Endothelial cell of umbilical vein (primary cell): ENCODE measurements around the gene VWA5A. TPM values are rescaled to one million over a fixed set of nuclear protein-coding genes. Genes with fewer than 3 reads are reported as not detected.

Experiments
- BruUV-seq: library from RNA; stranded (reverse); fragments of 400-500 nt; replicated peaks from 2 replicates; lab custom pipeline; 2021; lab: Mats Ljungman, UMichigan
- CTCF ChIA-PET: fragments of 300-600, 350-600 bp; sonication (Branson Sonifier 250); formaldehyde crosslinking; loops from one replicate; lab custom pipeline; 2021; ENCODE audit warnings: antibody characterized with exemption, inconsistent platforms; lab: Charles Lee
- POLR2A ChIA-PET: fragments of 300-600, 350-600 bp; sonication (Branson Sonifier 250); formaldehyde crosslinking; loops from one replicate; lab custom pipeline; 2021; ENCODE audit warnings: antibody characterized with exemption, inconsistent platforms; lab: Charles Lee
- DNase-seq: peaks from one replicate; pipeline ENCODE4 v3.0.0-alpha.2; 2011; ENCODE audit warnings: low read depth, low spot score
- FAIRE-seq: peaks from 2 replicates; lab custom pipeline; 2011; peaks lifted over from hg19 to GRCh38; lab: Jason Lieb, UNC
- H2AFZ ChIP-seq: 2 replicates; pipeline ENCODE4 v1.6.0; 2012; ENCODE audit warnings: low read depth, low read length, control low read depth, inconsistent platforms
- H3K27ac ChIP-seq: 2 replicates; pipeline ENCODE4 v1.5.1; 2011; ENCODE audit warnings: low read depth, mild to moderate bottlenecking, control low read depth, low read length, moderate library complexity; ENCODE audit not compliant: insufficient read depth
- H3K27me3 ChIP-seq, 2 experiments: 2 replicates each; pipeline versions ENCODE4 v1.6.0 to v1.6.1; 2011; ENCODE audit warnings: low read length in 2 of 2, mixed read lengths in 1 of 2; ENCODE audit not compliant: control insufficient read depth in 2 of 2, insufficient read depth in 2 of 2
- H3K36me3 ChIP-seq, 2 experiments: 2 replicates in 1 of 2; 3 replicates in 1 of 2; pipeline ENCODE4 v1.5.1; 2011; ENCODE audit warnings: low read length in 2 of 2, mild to moderate bottlenecking in 1 of 2, moderate library complexity in 1 of 2; ENCODE audit not compliant: control insufficient read depth in 2 of 2, insufficient read depth in 2 of 2; ENCODE audit errors: extremely low read depth in 1 of 2
- H3K4me1 ChIP-seq: 3 replicates; pipeline ENCODE4 v1.5.1; 2011; ENCODE audit warnings: mild to moderate bottlenecking, low read length; ENCODE audit not compliant: control insufficient read depth, insufficient read depth; ENCODE audit errors: extremely low read depth
- H3K4me2 ChIP-seq: 2 replicates; pipeline ENCODE4 v1.6.1; 2011; ENCODE audit warnings: low read length, control low read depth, mixed read lengths; ENCODE audit not compliant: insufficient read depth
- H3K4me3 ChIP-seq, 3 experiments: fragments of 200-600 bp in 1 of 3; sonication (generic), shearing (Covaris generic) in 1 of 3; replicated peaks in 1 of 3; 2 replicates each; pipeline ENCODE4 v1.5.1; 2011 to 2016; ENCODE audit warnings: control low read depth in 3 of 3, low read length in 3 of 3, mild to moderate bottlenecking in 2 of 3, inconsistent platforms in 1 of 3, low read depth in 1 of 3, moderate library complexity in 1 of 3; ENCODE audit not compliant: insufficient read depth in 1 of 3
- H3K79me2 ChIP-seq: 2 replicates; pipeline ENCODE4 v1.6.0; 2012; ENCODE audit warnings: low read length, inconsistent platforms; ENCODE audit not compliant: control insufficient read depth, insufficient read depth
- H3K9ac ChIP-seq: replicated peaks from 2 replicates; pipeline ENCODE3; 2011; ENCODE audit warnings: low read length, control low read depth; ENCODE audit not compliant: insufficient read depth; ENCODE audit errors: extremely low read depth
- H3K9me1 ChIP-seq: replicated peaks from 3 replicates; pipeline ENCODE4 v1.6.0; 2011; ENCODE audit warnings: mild to moderate bottlenecking, low read length; ENCODE audit not compliant: control insufficient read depth, insufficient read depth; ENCODE audit errors: extremely low read depth
- H3K9me3 ChIP-seq: replicated peaks from 2 replicates; pipeline ENCODE4 v1.5.1; 2012; ENCODE audit warnings: low read length, inconsistent platforms; ENCODE audit not compliant: control insufficient read depth, insufficient read depth
- H4K20me1 ChIP-seq: replicated peaks from 2 replicates; pipeline ENCODE3; 2011; ENCODE audit warnings: mild to moderate bottlenecking, low read length; ENCODE audit not compliant: control insufficient read depth, insufficient read depth; ENCODE audit errors: extremely low read depth
- EZH2 ChIP-seq: IDR thresholded peaks from 2 replicates; pipeline ENCODE4 v1.6.1; 2012; ENCODE audit warnings: borderline replicate concordance, low read depth, mild to moderate bottlenecking, moderate library complexity, low read length, inconsistent platforms; ENCODE audit not compliant: severe bottlenecking
- FOS ChIP-seq: IDR thresholded peaks from 2 replicates; pipeline ENCODE4 v1.6.1; 2011; ENCODE audit warnings: mild to moderate bottlenecking, low read length, moderate library complexity, borderline replicate concordance; ENCODE audit not compliant: insufficient read depth
- GATA2 ChIP-seq: IDR thresholded peaks from 2 replicates; pipeline ENCODE4 v1.7.0; 2011; ENCODE audit warnings: low read depth, mild to moderate bottlenecking, moderate library complexity, mixed read lengths, low read length; ENCODE audit not compliant: insufficient read length, insufficient read depth
- JUN ChIP-seq: IDR thresholded peaks from 2 replicates; pipeline ENCODE4 v1.6.1; 2011; ENCODE audit warnings: borderline replicate concordance, low read depth; ENCODE audit not compliant: insufficient read length, insufficient read depth
- MYC ChIP-seq: IDR thresholded peaks from one replicate; pipeline ENCODE4 v1.6.1; 2011; ENCODE audit warnings: mild to moderate bottlenecking, low read depth, low read length
- POLR2A ChIP-seq: IDR thresholded peaks from 2 replicates; pipeline ENCODE4 v1.6.1; 2012; ENCODE audit warnings: low read depth, mild to moderate bottlenecking, control low read depth, low read length
- POLR2AphosphoS5 ChIP-seq: IDR thresholded peaks from 2 replicates; pipeline ENCODE4 v1.6.1; 2012; ENCODE audit warnings: low read depth, mild to moderate bottlenecking, control low read depth, low read length, moderate library complexity; ENCODE audit not compliant: insufficient read depth
- dilution Hi-C: fragments of 300-500 bp; cut with MboI; formaldehyde crosslinking; loops from one replicate; pipeline ENCODE4 v1.15.0; 2019; ENCODE audit warnings: low sequenced_read_pairs; ENCODE audit not compliant: extremely low pct_ligation_motif_present
- intact Hi-C: fragments of 100-400 bp; cut with micrococcal nuclease; formaldehyde crosslinking; loops from one replicate; pipeline ENCODE4 v1.10.0; 2022
- polyA plus RNA-seq, 4 experiments: library from polyadenylated mRNA; depleted of rRNA in 3 of 4; stranded (reverse) in 3 of 4; unstranded in 1 of 4; fragments of >200 nt; gene quantifications; 2 replicates each; pipeline versions ENCODE4 v1.2.1 to v1.2.3, GENCODE V29; 2011 to 2012; ENCODE audit warnings: missing spikeins in 1 of 4
- total RNA-seq: library from RNA; stranded (reverse); gene quantifications from 2 replicates; pipeline ENCODE4 v1.2.3, GENCODE V29; 2021
- TF ChIP-seq, protein P1 (sequence below), 2 donors: IDR thresholded peaks; 1 replicate in 1 of 2; 2 replicates in 1 of 2; pipeline ENCODE4 v1.5.1; 2011; ENCODE audit warnings: low read length in 2 of 2, mild to moderate bottlenecking in 2 of 2, moderate library complexity in 2 of 2, control low read depth in 1 of 2, inconsistent platforms in 1 of 2, low read depth in 1 of 2; ENCODE audit not compliant: insufficient read depth in 1 of 2; ENCODE audit errors: extremely low read depth in 1 of 2
- TF ChIP-seq, protein P2 (sequence below): IDR thresholded peaks from 2 replicates; pipeline ENCODE4 v1.6.1; 2011; ENCODE audit not compliant: insufficient read depth, insufficient read length

VWA5A gene
- total and polyA plus RNA-seq, 2 donors (not counting 3 experiments of a cell fraction or from before 2014, with no cell fraction given) = 9.1 to 14.3 TPM

DNA sequence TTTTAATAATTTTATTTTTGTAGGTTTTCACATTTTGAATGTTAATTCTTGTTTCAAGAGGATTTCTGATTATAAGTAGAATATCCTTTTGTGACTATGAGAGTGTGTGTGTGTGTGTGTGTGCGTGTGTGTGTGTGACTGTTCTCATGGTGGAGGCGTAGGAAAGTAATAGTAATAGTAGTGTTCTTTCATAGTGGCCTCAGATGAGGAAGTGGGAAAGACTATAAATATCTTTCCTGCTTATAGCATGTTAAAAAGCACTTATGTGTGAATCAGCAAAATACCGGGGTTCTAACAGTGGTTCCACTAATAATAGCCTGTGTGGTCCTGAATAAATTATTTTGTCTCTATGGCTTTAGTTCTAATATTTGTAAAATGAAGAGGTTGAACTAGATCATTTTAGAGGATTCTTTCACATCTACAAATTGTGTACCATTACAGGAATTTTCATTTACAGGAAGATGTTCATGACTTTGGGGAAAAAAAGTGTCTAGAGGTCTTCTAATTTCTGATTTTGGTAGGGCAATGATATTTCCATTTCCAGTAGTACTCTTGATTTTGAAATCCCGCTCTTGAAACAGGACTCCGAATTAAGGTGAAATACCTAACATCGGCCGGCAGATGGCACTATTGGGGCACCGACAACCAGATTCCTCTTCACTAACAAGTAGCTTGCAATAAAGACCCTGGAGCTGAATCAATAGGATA is 44.2 kb upstream of the VWA5A start:
- no peaks in the 10 kb centered on the region for H3K79me2 ChIP-seq
- no peaks in the 10 kb centered on the region for H3K36me3 ChIP-seq
- DNase-seq (peak; percentile 88), FAIRE-seq (peak; percentile 95)
- no peak overlapping the region for H3K9ac ChIP-seq
- no peak overlapping the region for H3K4me3 ChIP-seq
- H3K9me3 ChIP-seq = no peaks in the 10 kb centered on the region
- H4K20me1 ChIP-seq = no peaks in the 10 kb centered on the region
- intact Hi-C loops = loop anchor here (1.0 to 5.0 kb wide), 5 partner anchors 44 to 516 kb away; partner anchors contain the start of gene VWA5A
- H3K27ac ChIP-seq = no peak overlapping the region
- H3K9me1 ChIP-seq = no peaks in the 10 kb centered on the region
- dilution Hi-C loops = no loop called here
- ChIA-PET POLR2A (no interaction called here), CTCF (interaction anchor here (0.6 to 5.1 kb wide), 74 partner anchors 8 to 1446 kb away, joined by 3 to 363 read pairs (median 5); partner anchors contain the start of genes OR10G7, TBRG1, VWA5A and ZNF202)
- no peak overlapping the region for H2AFZ ChIP-seq
- H3K4me1 ChIP-seq = peaks cover 4% of the 10 kb centered on the region
- H3K27me3 ChIP-seq = peaks cover 15 to 33% of the 10 kb centered on the region in 2 experiments
- no peak overlapping the region for H3K4me2 ChIP-seq
- no peak for TF ChIP-seq POLR2AphosphoS5
- TF ChIP-seq, protein P1, sequence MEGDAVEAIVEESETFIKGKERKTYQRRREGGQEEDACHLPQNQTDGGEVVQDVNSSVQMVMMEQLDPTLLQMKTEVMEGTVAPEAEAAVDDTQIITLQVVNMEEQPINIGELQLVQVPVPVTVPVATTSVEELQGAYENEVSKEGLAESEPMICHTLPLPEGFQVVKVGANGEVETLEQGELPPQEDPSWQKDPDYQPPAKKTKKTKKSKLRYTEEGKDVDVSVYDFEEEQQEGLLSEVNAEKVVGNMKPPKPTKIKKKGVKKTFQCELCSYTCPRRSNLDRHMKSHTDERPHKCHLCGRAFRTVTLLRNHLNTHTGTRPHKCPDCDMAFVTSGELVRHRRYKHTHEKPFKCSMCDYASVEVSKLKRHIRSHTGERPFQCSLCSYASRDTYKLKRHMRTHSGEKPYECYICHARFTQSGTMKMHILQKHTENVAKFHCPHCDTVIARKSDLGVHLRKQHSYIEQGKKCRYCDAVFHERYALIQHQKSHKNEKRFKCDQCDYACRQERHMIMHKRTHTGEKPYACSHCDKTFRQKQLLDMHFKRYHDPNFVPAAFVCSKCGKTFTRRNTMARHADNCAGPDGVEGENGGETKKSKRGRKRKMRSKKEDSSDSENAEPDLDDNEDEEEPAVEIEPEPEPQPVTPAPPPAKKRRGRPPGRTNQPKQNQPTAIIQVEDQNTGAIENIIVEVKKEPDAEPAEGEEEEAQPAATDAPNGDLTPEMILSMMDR (IDR thresholded peaks at IDR 0.05; ENCODE audit: extremely low read depth in 1 of 2, insufficient read depth in 1 of 2, low read depth in 1 of 2, low read length in 2 of 2) = peak; percentile 56 to 57
- BruUV-seq = no TSS peak

DNA sequence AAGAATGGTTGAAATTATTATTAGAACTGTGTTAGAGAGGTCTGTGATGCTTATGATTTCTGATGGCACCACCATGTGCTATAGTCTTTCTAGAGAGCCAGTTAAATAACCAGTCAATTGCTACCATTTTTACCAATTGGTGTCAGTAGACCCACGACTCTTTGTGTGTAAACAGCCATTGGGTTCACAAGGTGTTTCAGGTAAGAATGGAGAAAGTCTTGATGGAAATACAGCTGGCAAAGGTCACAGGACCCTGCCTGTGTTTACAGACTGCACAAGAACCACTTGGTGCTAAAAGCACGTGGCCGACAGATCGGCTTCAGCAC is 43.7 kb upstream of the VWA5A start:
- peaks cover 14 to 28% of the 10 kb centered on the region in 2 experiments for H3K27me3 ChIP-seq
- no peaks in the 10 kb centered on the region for H3K9me3 ChIP-seq
- H3K4me1 ChIP-seq = peaks cover 8% of the 10 kb centered on the region
- no peak overlapping the region for H3K4me2 ChIP-seq
- no peak for DNase-seq
- H3K27ac ChIP-seq = no peak overlapping the region
- TF ChIP-seq GATA2 (no peak), JUN (no peak), MYC (no peak), FOS (no peak), EZH2 (no peak), POLR2AphosphoS5 (no peak), POLR2A (no peak)
- TF ChIP-seq, protein P1 (IDR thresholded peaks at IDR 0.05; ENCODE audit: extremely low read depth in 1 of 2, insufficient read depth in 1 of 2, low read depth in 1 of 2, low read length in 2 of 2) = no peak
- TF ChIP-seq, protein P2, sequence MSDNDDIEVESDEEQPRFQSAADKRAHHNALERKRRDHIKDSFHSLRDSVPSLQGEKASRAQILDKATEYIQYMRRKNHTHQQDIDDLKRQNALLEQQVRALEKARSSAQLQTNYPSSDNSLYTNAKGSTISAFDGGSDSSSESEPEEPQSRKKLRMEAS = no peak
- no TSS peak for BruUV-seq
- H3K9ac ChIP-seq = no peak overlapping the region
- intact Hi-C loops = loop anchor here (1.0 to 5.0 kb wide), 5 partner anchors 44 to 516 kb away; partner anchors contain the start of gene VWA5A
- no peaks in the 10 kb centered on the region for H4K20me1 ChIP-seq
- no peak overlapping the region for H2AFZ ChIP-seq
- no peak overlapping the region for H3K4me3 ChIP-seq
- H3K36me3 ChIP-seq = no peaks in the 10 kb centered on the region
- POLR2A ChIA-PET = no interaction called here
- no peaks in the 10 kb centered on the region for H3K79me2 ChIP-seq
- no peaks in the 10 kb centered on the region for H3K9me1 ChIP-seq
- FAIRE-seq = no peak
- CTCF ChIA-PET = interaction anchor here (0.6 to 5.1 kb wide), 74 partner anchors 9 to 1445 kb away, joined by 3 to 363 read pairs (median 5); partner anchors contain the start of genes OR10G7, TBRG1, VWA5A and ZNF202
- dilution Hi-C loops = no loop called here
